HCT116 (cell line): ENCODE measurements around the gene ITIH1.

ENCODE experiments used
- EZH2 ChIP-seq: fragments of 200-600 bp; sonication (generic); IDR thresholded peaks from 2 replicates; pipeline ENCODE4 v1.6.1; 2017; ENCODE audit warnings: antibody characterized with exemption, mixed run types
- EZH2phosphoT487 ChIP-seq: fragments of 200-600 bp; IDR thresholded peaks from 2 replicates; pipeline ENCODE4 v1.6.1; 2018; ENCODE audit warnings: antibody characterized with exemption, borderline replicate concordance
- JUND ChIP-seq: IDR thresholded peaks from 2 replicates; pipeline ENCODE4 v1.6.1; 2012
- POLR2A ChIP-seq: IDR thresholded peaks from 2 replicates; pipeline ENCODE4 v1.7.0; 2011; ENCODE audit warnings: borderline replicate concordance; ENCODE audit not compliant: insufficient read depth, insufficient read length; ENCODE audit errors: extremely low read depth
- POLR2AphosphoS5 ChIP-seq: IDR thresholded peaks from 2 replicates; pipeline ENCODE4 v1.6.1; 2011; ENCODE audit warnings: mild to moderate bottlenecking, low read depth, low read length, moderate library complexity
- SP1 ChIP-seq: IDR thresholded peaks from 2 replicates; pipeline ENCODE4 v1.6.1; 2012; ENCODE audit warnings: low read depth
- YY1 ChIP-seq: IDR thresholded peaks from 2 replicates; pipeline ENCODE4 v1.6.1; 2011; ENCODE audit warnings: low read length, low read depth, moderate library complexity, mild to moderate bottlenecking; ENCODE audit not compliant: insufficient replicate concordance; ENCODE audit errors: extremely low read depth
- ZNF274 ChIP-seq: fragments of 200-500 bp; sonication (Bioruptor generic); IDR thresholded peaks from 2 replicates; pipeline ENCODE4 v1.6.1; 2014; ENCODE audit warnings: mild to moderate bottlenecking, low read depth, low read length, inconsistent platforms
- TF ChIP-seq, protein P1 (sequence below), 3 experiments: fragments of 200-600 bp in 1 of 3; sonication (generic) in 1 of 3; IDR thresholded peaks in 2 of 3; conservative IDR thresholded peaks in 1 of 3; 2 replicates each; pipeline ENCODE4 v1.5.1; 2012 to 2017; ENCODE audit warnings: low read depth in 2 of 3, low read length in 2 of 3, antibody characterized with exemption in 1 of 3, borderline replicate concordance in 1 of 3, control low read depth in 1 of 3, mild to moderate bottlenecking in 1 of 3, mixed read lengths in 1 of 3, mixed run types in 1 of 3, moderate library complexity in 1 of 3; ENCODE audit not compliant: insufficient read depth in 1 of 3
- TF ChIP-seq, protein P2 (sequence below): IDR thresholded peaks from 2 replicates; pipeline ENCODE4 v1.6.1; 2012
- TF ChIP-seq, protein P3 (sequence below): IDR thresholded peaks from 2 replicates; pipeline ENCODE4 v1.6.1; 2012

DNA sequence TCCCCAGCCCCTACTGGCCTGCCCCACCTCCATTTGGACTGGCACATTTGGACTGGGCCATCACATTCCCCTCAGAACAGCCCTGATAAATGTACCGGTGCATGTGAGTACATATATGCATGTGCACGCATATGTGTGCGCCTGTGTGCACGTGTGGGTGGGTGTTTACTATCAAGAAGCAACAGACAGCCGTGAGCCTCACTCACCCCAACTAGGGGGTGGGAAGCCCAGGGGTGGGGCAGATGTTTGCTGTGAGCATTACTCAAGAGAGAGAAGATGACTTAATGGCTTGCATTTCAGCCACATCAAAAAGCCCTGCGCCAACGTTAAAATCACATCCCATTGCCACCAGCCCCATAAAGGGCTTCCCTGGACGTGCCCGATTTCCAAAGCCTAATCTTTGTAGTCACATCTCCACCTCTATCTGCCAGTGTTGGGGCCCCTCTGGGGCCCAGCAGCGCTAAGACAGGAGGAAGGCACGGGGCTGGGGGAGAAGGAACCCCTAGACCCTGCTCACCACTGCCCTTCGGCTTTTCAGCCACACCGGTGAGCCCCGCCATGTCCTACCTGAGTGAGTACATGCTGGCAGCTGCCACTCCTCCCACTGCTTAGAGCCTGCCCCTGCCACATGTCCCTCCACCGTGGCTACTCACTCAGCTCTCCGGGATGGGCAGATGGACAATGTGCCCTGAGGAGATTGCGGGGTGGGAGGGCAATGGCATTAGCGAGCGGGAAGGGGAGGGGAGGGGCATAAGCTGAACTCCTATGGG lies 28.1 kb downstream of the ITIH1 start:
- TF ChIP-seq EZH2 (no peak), SP1 (no peak), JUND (no peak), POLR2AphosphoS5 (no peak), EZH2phosphoT487 (no peak), YY1 (no peak), POLR2A (no peak), ZNF274 (no peak)
- TF ChIP-seq, protein P1, sequence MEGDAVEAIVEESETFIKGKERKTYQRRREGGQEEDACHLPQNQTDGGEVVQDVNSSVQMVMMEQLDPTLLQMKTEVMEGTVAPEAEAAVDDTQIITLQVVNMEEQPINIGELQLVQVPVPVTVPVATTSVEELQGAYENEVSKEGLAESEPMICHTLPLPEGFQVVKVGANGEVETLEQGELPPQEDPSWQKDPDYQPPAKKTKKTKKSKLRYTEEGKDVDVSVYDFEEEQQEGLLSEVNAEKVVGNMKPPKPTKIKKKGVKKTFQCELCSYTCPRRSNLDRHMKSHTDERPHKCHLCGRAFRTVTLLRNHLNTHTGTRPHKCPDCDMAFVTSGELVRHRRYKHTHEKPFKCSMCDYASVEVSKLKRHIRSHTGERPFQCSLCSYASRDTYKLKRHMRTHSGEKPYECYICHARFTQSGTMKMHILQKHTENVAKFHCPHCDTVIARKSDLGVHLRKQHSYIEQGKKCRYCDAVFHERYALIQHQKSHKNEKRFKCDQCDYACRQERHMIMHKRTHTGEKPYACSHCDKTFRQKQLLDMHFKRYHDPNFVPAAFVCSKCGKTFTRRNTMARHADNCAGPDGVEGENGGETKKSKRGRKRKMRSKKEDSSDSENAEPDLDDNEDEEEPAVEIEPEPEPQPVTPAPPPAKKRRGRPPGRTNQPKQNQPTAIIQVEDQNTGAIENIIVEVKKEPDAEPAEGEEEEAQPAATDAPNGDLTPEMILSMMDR (IDR thresholded peaks at IDR 0.05 in 2 of 3, conservative IDR thresholded peaks at IDR 0.05 in 1 of 3; ENCODE audit: borderline replicate concordance in 1 of 3, insufficient read depth in 1 of 3, low read depth in 2 of 3, low read length in 2 of 3) = no peak
- TF ChIP-seq, protein P2, sequence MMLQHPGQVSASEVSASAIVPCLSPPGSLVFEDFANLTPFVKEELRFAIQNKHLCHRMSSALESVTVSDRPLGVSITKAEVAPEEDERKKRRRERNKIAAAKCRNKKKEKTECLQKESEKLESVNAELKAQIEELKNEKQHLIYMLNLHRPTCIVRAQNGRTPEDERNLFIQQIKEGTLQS = no peak
- TF ChIP-seq, protein P3, sequence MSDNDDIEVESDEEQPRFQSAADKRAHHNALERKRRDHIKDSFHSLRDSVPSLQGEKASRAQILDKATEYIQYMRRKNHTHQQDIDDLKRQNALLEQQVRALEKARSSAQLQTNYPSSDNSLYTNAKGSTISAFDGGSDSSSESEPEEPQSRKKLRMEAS = no peak
